ENCODE results near the gene CD81. TPM values are rescaled to one million over a fixed set of nuclear protein-coding genes. Genes with fewer than 3 reads are reported as not detected.
A peak's percentile ranks its signal among the peaks of the same experiment; 100 is the strongest.

CD81 gene
- total and polyA plus RNA-seq, 7 donors, result 75.9 to 155 (median 112) TPM

DNA sequence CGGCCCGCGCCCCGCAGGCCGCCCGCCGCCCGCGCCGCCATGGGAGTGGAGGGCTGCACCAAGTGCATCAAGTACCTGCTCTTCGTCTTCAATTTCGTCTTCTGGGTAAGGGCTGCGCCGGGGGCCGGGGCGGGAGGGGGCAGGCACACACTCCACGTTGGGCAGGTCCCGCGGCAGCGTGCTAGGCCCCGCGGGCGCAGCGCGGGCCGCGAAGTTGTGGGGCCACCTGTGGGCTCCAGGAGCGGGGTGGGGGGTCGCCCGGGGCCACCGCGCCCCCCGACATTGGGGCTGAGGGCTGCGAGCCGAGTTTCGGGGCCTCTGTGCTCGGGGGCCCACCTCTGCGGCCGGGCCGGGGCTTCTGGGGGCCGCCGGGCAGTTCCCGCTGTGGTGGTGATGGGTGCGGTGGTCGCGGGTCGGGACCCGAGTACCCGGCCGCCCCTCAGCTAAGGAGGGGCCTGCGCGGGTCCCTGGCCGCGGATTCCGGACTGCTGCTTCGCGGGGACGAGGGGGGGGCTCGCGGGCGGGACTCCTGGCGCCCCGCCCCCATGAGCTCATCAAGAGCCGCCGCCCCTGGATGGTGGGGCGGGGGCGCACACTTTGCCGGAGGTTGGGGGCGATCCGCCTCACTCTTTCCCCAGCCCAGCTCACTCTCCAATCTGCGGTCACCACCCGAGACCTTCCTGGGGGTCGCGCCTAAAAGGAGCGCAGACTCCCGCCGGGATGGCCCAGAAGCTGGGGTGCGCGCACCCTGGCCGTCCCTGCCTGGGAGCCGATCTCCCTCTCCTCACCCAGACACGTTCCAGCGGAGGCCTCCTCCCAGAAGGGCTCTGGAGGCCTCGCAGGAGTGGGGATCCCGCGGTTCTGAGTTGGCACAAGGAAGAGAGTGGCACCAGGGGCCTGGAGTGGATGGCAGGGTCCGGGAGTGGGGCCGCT lies 667 bp downstream of the CD81 start:
- intact Hi-C loops (cut with DNase I), result loop anchor here in 1 of 2 donors (5.0 kb wide), 1 partner anchor 65 kb away; no protein-coding TSS in a partner anchor
- ATAC-seq, result peak; percentile 35 to 70 (median 54)
- no peaks in the 10 kb centered on the region for H3K9me3 ChIP-seq
- H3K4me3 ChIP-seq, result peak overlapping the region; percentile 93
- no peaks in the 10 kb centered on the region for H3K27me3 ChIP-seq (ENCODE audit: insufficient read depth in 3 of 3, low read length in 2 of 3)
- H3K27ac ChIP-seq, result peak overlapping the region; percentile 85
- peaks cover 39% of the 10 kb centered on the region for H3K4me1 ChIP-seq
- TF ChIP-seq, protein P1, sequence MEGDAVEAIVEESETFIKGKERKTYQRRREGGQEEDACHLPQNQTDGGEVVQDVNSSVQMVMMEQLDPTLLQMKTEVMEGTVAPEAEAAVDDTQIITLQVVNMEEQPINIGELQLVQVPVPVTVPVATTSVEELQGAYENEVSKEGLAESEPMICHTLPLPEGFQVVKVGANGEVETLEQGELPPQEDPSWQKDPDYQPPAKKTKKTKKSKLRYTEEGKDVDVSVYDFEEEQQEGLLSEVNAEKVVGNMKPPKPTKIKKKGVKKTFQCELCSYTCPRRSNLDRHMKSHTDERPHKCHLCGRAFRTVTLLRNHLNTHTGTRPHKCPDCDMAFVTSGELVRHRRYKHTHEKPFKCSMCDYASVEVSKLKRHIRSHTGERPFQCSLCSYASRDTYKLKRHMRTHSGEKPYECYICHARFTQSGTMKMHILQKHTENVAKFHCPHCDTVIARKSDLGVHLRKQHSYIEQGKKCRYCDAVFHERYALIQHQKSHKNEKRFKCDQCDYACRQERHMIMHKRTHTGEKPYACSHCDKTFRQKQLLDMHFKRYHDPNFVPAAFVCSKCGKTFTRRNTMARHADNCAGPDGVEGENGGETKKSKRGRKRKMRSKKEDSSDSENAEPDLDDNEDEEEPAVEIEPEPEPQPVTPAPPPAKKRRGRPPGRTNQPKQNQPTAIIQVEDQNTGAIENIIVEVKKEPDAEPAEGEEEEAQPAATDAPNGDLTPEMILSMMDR (IDR thresholded peaks at IDR 0.05), result no peak
- H3K36me3 ChIP-seq (ENCODE audit: insufficient read depth in 1 of 2, low read depth in 1 of 2), result no peaks in the 10 kb centered on the region
- peak; percentile 78 to 83 for DNase-seq
- WGBS, 3 donors, result 1 to 4% (median 1%) methylated on average over 35 to 88 of the region's 88 CpGs

DNA sequence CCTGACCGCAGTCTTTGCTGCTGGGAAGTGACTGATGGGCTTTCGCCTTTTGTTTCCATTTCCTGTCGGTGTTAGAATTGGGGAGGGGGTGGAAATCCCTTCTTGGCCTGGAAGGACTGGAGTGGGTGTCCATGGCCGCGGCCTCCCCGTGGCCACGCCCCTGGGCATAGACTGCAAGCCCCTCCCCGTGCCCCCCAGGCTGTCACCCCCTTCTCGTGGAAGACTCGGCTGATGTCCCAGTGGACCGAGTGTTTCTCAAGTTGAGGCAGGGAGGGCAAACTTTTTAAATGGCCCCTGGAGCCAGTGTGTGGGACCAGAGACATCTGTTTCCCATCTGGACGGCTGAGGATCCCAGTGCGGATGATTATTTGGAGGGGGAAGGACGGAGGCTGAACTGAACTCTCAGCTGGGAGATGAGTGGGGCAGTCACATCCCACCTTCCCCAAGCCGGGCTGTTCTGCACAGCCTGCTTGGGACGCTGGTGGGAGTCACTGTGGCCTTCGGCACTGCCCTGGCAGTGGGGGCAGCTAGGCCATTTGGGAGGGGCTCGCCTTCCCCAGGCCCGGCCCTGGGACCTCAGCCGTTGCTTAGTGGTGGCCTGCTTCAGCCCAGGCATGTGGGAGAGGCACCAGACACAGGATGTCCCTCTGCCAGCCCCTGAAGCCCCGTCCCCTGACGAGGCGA lies 1.6 kb downstream of the CD81 start:
- peak overlapping the region; percentile 85 for H3K27ac ChIP-seq
- H3K4me1 ChIP-seq, result peaks cover 48% of the 10 kb centered on the region
- H3K9me3 ChIP-seq, result no peaks in the 10 kb centered on the region
- WGBS, 3 donors, result 26 to 37% (median 27%) methylated on average over 23 of the region's 23 CpGs
- TF ChIP-seq, protein P1 (IDR thresholded peaks at IDR 0.05), result no peak
- ATAC-seq (peak in 1 of 4 donors; percentile 1), DNase-seq (peak; percentile 68 to 72)
- H3K27me3 ChIP-seq (ENCODE audit: insufficient read depth in 3 of 3, low read length in 2 of 3), result no peaks in the 10 kb centered on the region
- H3K4me3 ChIP-seq, result peak overlapping the region; percentile 93
- no peaks in the 10 kb centered on the region for H3K36me3 ChIP-seq (ENCODE audit: insufficient read depth in 1 of 2, low read depth in 1 of 2)
- intact Hi-C loops (cut with DNase I), result loop anchor here in 1 of 2 donors (5.0 kb wide), 1 partner anchor 66 kb away; no protein-coding TSS in a partner anchor

- Histone ChIP-seq H3K4me3 (peak overlapping the region; percentile 39), H3K27me3 (ENCODE audit: insufficient read depth in 3 of 3, low read length in 2 of 3) (no peaks in the 10 kb centered on the region), H3K9me3 (no peaks in the 10 kb centered on the region), H3K36me3 (ENCODE audit: insufficient read depth in 1 of 2, low read depth in 1 of 2) (no peaks in the 10 kb centered on the region), H3K4me1 (peaks cover 52% of the 10 kb centered on the region), H3K27ac (peak overlapping the region; percentile 58)
- intact Hi-C loops (cut with DNase I), result loop anchor here in 1 of 2 donors (5.0 kb wide), 1 partner anchor 67 kb away; no protein-coding TSS in a partner anchor
- ATAC-seq (no peak), DNase-seq (peak in 1 of 2 donors; percentile 55)
- TF ChIP-seq, protein P1 (IDR thresholded peaks at IDR 0.05), result no peak
- 58 to 66% (median 63%) methylated on average over 11 of the region's 11 CpGs for WGBS, 3 donors
Measured at GRCh38 chr11:2379466-2380174, 2.5 kb downstream of the CD81 start.

GRCh38 chr11:2380396-2380795 lies 3.3 kb downstream of the CD81 start:
- DNase-seq, result no peak
- intact Hi-C loops (cut with DNase I), result no loop called here

More at GRCh38 chr11:2380396-2380795, 3.3 kb downstream of the CD81 start:
- H3K36me3 ChIP-seq (ENCODE audit: insufficient read depth in 1 of 2, low read depth in 1 of 2), result peaks cover 0 to 6% of the 10 kb centered on the region in 2 donors
- WGBS, 3 donors, result 64 to 74% (median 65%) methylated on average over 13 of the region's 13 CpGs
- H3K27ac ChIP-seq, result peak overlapping the region; percentile 58
- ATAC-seq, result no peak
- no peaks in the 10 kb centered on the region for H3K27me3 ChIP-seq (ENCODE audit: insufficient read depth in 3 of 3, low read length in 2 of 3)
- H3K4me3 ChIP-seq, result peak overlapping the region; percentile 39
- no peaks in the 10 kb centered on the region for H3K9me3 ChIP-seq
- peaks cover 52% of the 10 kb centered on the region for H3K4me1 ChIP-seq
- TF ChIP-seq, protein P1 (IDR thresholded peaks at IDR 0.05), result no peak
